ENCODE measurements around the gene BTBD18.

DNA sequence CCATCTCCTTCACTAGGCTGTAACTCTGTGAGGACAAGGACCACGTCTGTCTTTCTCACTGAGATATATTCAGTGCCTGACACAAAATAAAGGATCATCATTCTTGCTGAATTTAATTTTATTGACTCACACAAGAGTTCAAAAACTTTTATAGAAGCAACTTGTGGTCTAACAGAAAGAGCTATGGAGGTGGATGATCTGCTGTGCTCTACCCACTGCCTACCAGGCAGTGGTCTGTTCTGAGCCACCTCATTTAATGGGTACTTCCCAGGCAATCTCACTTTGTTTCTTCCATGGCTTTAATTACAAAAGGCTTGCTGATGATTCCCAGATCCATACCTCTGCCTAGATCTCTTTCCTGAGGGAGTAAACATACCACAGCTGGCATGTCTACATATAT, 4.7 kb downstream of the BTBD18 start:
- TF ChIP-seq, protein P1, sequence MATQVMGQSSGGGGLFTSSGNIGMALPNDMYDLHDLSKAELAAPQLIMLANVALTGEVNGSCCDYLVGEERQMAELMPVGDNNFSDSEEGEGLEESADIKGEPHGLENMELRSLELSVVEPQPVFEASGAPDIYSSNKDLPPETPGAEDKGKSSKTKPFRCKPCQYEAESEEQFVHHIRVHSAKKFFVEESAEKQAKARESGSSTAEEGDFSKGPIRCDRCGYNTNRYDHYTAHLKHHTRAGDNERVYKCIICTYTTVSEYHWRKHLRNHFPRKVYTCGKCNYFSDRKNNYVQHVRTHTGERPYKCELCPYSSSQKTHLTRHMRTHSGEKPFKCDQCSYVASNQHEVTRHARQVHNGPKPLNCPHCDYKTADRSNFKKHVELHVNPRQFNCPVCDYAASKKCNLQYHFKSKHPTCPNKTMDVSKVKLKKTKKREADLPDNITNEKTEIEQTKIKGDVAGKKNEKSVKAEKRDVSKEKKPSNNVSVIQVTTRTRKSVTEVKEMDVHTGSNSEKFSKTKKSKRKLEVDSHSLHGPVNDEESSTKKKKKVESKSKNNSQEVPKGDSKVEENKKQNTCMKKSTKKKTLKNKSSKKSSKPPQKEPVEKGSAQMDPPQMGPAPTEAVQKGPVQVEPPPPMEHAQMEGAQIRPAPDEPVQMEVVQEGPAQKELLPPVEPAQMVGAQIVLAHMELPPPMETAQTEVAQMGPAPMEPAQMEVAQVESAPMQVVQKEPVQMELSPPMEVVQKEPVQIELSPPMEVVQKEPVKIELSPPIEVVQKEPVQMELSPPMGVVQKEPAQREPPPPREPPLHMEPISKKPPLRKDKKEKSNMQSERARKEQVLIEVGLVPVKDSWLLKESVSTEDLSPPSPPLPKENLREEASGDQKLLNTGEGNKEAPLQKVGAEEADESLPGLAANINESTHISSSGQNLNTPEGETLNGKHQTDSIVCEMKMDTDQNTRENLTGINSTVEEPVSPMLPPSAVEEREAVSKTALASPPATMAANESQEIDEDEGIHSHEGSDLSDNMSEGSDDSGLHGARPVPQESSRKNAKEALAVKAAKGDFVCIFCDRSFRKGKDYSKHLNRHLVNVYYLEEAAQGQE (IDR thresholded peaks at IDR 0.05; ENCODE audit: insufficient read depth in 1 of 2, low read depth in 2 of 2, low read length in 2 of 2) = no peak
- TF ChIP-seq TAF1 (IDR thresholded peaks at IDR 0.05; ENCODE audit: borderline replicate concordance, insufficient read depth, low read length) = no peak
- no peak for TF ChIP-seq SIN3A (IDR thresholded peaks at IDR 0.05; ENCODE audit: borderline replicate concordance, insufficient read depth, low read length)
- no peak for TF ChIP-seq POLR2AphosphoS5 (IDR thresholded peaks at IDR 0.05; ENCODE audit: low read depth, low read length)
